ENCODE data around the gene RALGPS1.

GRCh38 chr9:127034691-127035090 lies 120.1 kb downstream of the RALGPS1 start:
- no peak for TF ChIP-seq CTCF (IDR thresholded peaks at IDR 0.05; ENCODE audit: low read depth, low read length, poor library complexity, severe bottlenecking)
- TF ChIP-seq EZH2phosphoT487 (IDR thresholded peaks at IDR 0.05; ENCODE audit: borderline replicate concordance, low read length): no peak

All from DOHH2 (cell line).